ENCODE measurements around the gene PRR3.
A peak's percentile ranks its signal among the peaks of the same experiment; 100 is the strongest.

Gene PRR3

GRCh38 chr6:30537931-30538330 is 19.2 kb upstream of the PRR3 start:
- DNase-seq (ENCODE audit: low spot score), result no peak

- DNase-seq (ENCODE audit: low spot score), result peak; percentile 90
Observed at GRCh38 chr6:30541515-30542403, 15.3 kb upstream of the PRR3 start.

GRCh38 chr6:30542404-30542725 is 14.7 kb upstream of the PRR3 start:
- no peak for DNase-seq (ENCODE audit: low spot score)

- no peak for DNase-seq (ENCODE audit: low spot score)
Observed at GRCh38 chr6:30542915-30543314, 14.2 kb upstream of the PRR3 start.

GRCh38 chr6:30543821-30544220 is 13.3 kb upstream of the PRR3 start:
- DNase-seq (ENCODE audit: low spot score), result no peak

- DNase-seq (ENCODE audit: low spot score), result peak; percentile 69
Observed at GRCh38 chr6:30544666-30545272, 12.3 kb upstream of the PRR3 start.

- DNase-seq (ENCODE audit: low spot score), result no peak
Observed at GRCh38 chr6:30547454-30547853, 9.6 kb upstream of the PRR3 start.

GRCh38 chr6:30548375-30548774 is 8.7 kb upstream of the PRR3 start:
- DNase-seq (ENCODE audit: low spot score), result no peak

GRCh38 chr6:30554404-30554803 is 2.7 kb upstream of the PRR3 start:
- no peak for DNase-seq (ENCODE audit: low spot score)

GRCh38 chr6:30554962-30555815 is 1.9 kb upstream of the PRR3 start:
- DNase-seq (ENCODE audit: low spot score), result no peak

- no peak for DNase-seq (ENCODE audit: low spot score)
Observed at GRCh38 chr6:30555816-30556065, 1.4 kb upstream of the PRR3 start.

GRCh38 chr6:30556066-30556905 is 809 bp upstream of the PRR3 start, which contains the start of gene GNL1:
Gene GNL1 (minus strand): TSS chr6:30556489. CDS start chr6:30556203, 286 bp downstream.
- peak; percentile 92 for DNase-seq (ENCODE audit: low spot score)

- peak; percentile 26 for DNase-seq (ENCODE audit: low spot score)
Observed at GRCh38 chr6:30557683-30557981, 537 bp downstream of the PRR3 start.

- DNase-seq (ENCODE audit: low spot score), result no peak
Observed at GRCh38 chr6:30560930-30561329, 3.8 kb downstream of the PRR3 start.

- no peak for DNase-seq (ENCODE audit: low spot score)
Observed at GRCh38 chr6:30562470-30563425, 5.7 kb downstream of the PRR3 start.

GRCh38 chr6:30564114-30564513 is 7.0 kb downstream of the PRR3 start:
- DNase-seq (ENCODE audit: low spot score), result no peak

- no peak for DNase-seq (ENCODE audit: low spot score)
Observed at GRCh38 chr6:30565772-30566171, 8.7 kb downstream of the PRR3 start.

GRCh38 chr6:30568245-30568644 is 11.2 kb downstream of the PRR3 start:
- no peak for DNase-seq (ENCODE audit: low spot score)

GRCh38 chr6:30570263-30570662 is 13.2 kb downstream of the PRR3 start:
- DNase-seq (ENCODE audit: low spot score), result no peak

GRCh38 chr6:30570740-30571074 is 13.6 kb downstream of the PRR3 start:
- no peak for DNase-seq (ENCODE audit: low spot score)

- peak; percentile 99 for DNase-seq (ENCODE audit: low spot score)
Observed at GRCh38 chr6:30571075-30571761, 14.1 kb downstream of the PRR3 start, which contains the start of gene ABCF1. Gene ABCF1 (plus strand): TSS chr6:30571442. CDS start chr6:30571488, 46 bp downstream.

Data from hematopoietic multipotent progenitor cell treated with erythropoietin and hydrocortisone succinate and interleukin-3 and kit ligand, for 15 days (in vitro differentiated cells).